HG03064 (cell line): Measurements from ENCODE around the gene CPNE2.

Source experiments
- ATAC-seq: cut with Tn5 transposase; IDR thresholded peaks from one replicate; pipeline ENCODE4 v1.9.1; 2021; ENCODE audit warnings: low read depth; ENCODE audit not compliant: unreplicated experiment

Gene CPNE2

DNA sequence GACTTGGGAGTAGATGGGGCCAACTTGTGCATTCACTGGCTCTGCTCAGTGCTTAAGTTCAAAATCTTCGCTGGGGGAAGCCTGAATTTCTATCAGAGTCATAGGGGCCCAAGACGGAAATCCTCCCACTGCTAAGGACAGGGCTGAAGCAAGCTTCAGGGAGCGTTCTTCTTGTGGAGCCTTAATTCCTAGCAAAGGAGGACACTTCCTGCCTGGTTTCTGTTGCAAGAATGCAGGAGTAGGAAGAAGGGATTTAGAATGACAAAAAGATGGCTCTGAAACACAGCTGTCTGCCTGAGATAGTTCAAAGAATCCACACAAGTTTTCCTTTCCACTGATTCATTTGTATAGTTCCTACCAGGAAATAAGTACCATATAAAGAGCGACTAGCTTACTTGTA, 67.1 kb downstream of the CPNE2 start:
- no peak for ATAC-seq

DNA sequence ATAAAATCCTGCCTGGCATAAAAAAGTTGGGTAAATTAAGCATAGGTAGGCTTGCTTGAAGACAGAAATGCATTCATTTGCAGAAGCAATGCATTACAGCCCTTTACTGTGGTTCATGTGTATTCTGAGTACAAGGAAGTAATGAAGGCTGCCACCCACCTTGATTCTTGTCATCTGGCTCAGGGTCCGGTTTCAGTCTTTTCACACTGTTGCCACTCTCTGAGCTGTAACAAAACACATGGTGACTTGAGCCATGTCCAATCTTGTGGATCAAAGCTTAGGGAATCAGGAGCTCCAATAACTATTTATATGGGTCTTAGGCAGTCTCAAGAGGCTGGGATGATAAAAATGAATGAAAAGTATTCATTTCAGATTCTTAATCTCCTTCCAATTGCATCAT, 71.5 kb downstream of the CPNE2 start:
- ATAC-seq = no peak

DNA sequence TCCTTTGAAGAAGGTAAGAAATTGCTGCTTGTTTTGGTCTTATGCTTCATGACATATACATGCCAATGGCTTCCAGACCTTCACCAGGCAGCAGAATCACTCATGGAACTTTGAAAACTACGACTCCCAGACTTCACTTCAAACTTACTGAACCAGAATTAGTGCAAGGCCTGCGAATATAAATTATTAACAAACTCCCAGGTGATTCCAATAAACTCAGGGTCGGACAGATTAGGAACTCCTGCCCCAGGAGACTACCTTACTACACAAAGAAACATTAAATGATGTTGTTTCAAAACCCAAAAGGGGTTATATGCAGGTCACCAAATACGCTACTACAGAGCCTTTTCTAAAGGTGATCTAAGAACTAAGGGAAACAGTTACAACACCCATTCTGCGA, 73.1 kb downstream of the CPNE2 start:
- no peak for ATAC-seq

DNA sequence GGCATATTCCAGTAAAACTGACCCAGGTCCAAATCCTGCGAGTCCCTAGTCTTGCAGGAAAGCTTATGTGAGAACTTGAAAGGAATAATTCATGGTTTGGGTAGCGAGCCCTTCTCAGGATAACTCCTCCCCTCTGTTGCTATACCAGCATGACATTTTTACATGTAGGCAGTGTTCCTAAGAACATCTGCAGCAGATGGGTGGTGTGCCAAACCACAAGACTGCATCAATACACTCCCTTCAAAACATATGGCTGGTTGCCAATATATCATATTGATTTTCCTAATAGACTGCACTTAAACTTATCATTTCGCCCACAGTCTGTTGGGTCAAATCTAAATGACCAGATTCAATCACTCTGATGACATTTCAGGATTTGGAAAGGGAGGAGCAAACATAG, 73.6 kb downstream of the CPNE2 start:
- ATAC-seq = no peak

- ATAC-seq = no peak
These were observed 74.1 kb downstream of the CPNE2 start for GRCh38 chr16:57166451-57166850.

GRCh38 chr16:57166951-57167350, 74.6 kb downstream of the CPNE2 start:
- no peak for ATAC-seq

GRCh38 chr16:57167538-57167937, 75.2 kb downstream of the CPNE2 start:
- no peak for ATAC-seq

DNA sequence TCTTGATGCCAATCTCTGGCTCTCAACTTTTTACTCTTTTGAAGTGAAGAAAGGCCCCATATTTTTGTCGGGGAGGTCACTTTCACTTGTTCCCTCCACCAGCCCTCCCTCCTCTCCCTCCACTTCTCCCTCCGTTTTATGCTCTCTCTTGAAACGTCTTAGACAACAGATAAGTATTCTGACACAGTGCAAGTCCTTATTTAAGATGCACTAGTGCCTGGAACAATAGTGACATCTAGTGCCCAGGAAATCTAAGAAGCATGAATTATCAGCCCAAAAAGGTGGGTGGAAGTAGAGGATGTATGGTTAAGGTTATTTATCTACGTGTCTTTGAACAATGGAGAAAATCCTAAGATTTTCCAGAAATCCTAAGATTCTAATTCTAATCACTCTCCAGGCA, 75.6 kb downstream of the CPNE2 start:
- no peak for ATAC-seq

DNA sequence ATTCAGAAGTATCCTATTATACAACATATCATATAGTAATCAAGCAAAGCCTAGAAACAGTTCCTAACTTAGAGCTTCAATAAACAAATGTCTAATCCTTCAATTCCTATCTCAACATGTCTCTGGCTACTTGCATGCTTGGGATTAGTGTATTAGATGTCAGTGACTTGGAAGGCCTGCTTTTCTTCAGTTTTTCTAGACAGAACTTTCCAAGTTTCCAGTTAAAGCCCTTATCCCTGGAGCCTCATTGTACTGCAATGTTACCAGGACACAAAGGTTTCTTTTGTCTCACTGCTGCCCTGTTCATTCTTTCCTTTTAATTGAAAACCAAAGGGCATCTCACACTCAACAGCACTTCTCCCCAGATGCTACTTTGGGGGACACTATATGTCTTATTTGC, 76.9 kb downstream of the CPNE2 start:
- ATAC-seq = no peak

GRCh38 chr16:57172721-57173290, 80.4 kb downstream of the CPNE2 start:
- no peak for ATAC-seq

- ATAC-seq = no peak
These were observed 83.5 kb downstream of the CPNE2 start for GRCh38 chr16:57175896-57176295.

DNA sequence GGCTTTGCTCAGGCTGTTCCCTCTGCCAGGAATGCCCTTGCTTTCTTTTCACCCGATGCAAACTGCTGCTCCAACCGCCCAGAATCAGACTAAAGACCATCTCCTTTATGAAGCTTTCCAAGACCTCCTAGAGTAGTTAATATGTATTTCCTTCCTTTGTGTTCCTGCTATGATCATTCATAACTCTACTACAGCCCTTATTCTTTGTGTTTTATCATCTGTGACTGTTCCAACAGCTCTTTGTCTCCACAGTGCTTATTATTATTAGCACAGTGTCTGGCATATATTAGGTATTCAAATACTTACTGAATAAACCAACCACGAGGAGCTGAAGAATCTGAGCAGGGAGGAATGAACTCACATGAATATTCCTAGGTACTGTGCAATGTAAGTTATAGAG, 85.8 kb downstream of the CPNE2 start:
- ATAC-seq = no peak

GRCh38 chr16:57178793-57179212, 86.4 kb downstream of the CPNE2 start:
- ATAC-seq = no peak

- ATAC-seq = no peak
These were observed 86.9 kb downstream of the CPNE2 start for GRCh38 chr16:57179215-57179828.

- ATAC-seq = no peak
These were observed 91.7 kb downstream of the CPNE2 start for GRCh38 chr16:57184113-57184512.

DNA sequence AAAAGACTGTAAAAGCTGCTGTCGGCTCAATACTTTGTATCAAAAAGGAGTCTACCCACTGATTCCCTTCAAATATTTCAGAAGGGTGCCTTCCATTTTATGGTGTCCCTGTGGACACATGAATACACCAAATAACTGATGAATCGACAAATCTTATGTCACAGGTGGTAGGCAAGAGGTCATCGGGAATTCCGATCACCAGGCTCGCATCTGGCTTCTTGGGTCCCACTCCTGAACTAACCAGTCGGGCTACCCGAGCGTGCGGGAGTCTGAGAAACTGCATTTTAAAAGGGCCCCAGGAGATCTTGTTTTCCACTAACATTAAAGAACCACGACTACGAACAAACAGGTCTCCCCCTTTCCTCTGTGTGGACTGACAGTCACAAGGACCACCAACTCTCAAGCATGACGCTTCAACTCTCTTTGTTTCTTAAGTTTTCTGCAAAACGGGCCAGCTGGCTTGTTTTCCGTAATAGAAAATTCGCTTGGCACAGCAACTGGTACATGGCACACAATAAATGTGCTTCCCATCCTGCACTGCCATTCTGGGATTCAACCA, 92.6 kb downstream of the CPNE2 start:
- ATAC-seq = no peak

GRCh38 chr16:57185446-57185944, 93.1 kb downstream of the CPNE2 start:
- ATAC-seq = peak; percentile 31

DNA sequence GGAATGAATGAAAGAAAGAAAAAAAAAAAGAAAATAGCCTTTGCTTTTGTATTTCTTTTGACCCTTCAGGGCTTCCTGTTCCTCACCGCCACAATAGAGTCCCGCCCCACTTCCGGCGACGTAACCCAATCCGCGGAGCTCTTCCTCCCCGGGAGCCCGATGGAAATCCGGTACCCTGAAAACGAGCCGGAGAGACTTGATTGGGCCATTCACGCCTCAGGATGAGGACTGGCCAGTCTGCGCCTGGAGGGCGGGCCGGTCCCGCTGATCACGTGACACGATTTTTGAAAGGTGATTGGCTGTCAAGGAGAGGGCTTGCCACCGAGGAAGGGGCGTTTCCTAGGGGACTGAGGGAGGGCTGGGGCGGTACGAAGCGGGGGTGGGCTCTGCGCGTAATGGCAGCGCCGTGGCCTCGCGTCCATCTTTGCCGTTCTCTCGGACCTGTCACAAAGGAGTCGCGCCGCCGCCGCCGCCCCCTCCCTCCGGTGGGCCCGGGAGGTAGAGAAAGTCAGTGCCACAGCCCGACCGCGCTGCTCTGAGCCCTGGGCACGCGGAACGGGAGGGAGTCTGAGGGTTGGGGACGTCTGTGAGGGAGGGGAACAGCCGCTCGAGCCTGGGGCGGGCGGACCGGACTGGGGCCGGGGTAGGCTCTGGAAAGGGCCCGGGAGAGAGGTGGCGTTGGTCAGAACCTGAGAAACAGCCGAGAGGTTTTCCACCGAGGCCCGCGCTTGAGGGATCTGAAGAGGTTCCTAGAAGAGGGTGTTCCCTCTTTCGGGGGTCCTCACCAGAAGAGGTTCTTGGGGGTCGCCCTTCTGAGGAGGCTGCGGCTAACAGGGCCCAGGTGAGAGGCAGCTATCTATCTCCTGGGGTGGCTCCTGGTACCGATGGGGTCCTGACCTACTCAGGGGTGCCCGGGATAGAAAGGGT, 93.8 kb downstream of the CPNE2 start, which contains the start of the genes PSME3IP1 and RSPRY1:
Gene PSME3IP1, minus strand, starts transcription at position 95 of the 927 bp plus-strand sequence. CDS start 12,185 bp downstream, outside the sequence.
Gene RSPRY1, plus strand, starts transcription at position 385 of the 927 bp plus-strand sequence. CDS start 18,330 bp downstream, outside the sequence.
- ATAC-seq = peak; percentile 78

GRCh38 chr16:57186872-57187854, 94.8 kb downstream of the CPNE2 start:
- ATAC-seq = no peak
